Ascending aorta (tissue), 2 donors: ENCODE measurements around the gene DHDDS. TPM values are rescaled to one million over a fixed set of nuclear protein-coding genes. Genes with fewer than 3 reads are reported as not detected.

Experiments used
- DNase-seq, 2 donors: peaks; one replicate each; pipeline ENCODE4 v3.0.0-alpha.2; 2019; ENCODE audit warnings: low spot score in 2 of 2
- H3K27ac ChIP-seq, 2 donors: fragments of 200-600 bp; sonication (generic); one replicate each; pipeline ENCODE4 v1.5.1; 2016 to 2017; ENCODE audit warnings: mild to moderate bottlenecking in 1 of 2
- H3K27me3 ChIP-seq: fragments of 200-600 bp; sonication (generic); one replicate; pipeline ENCODE4 v1.5.1; 2017
- H3K36me3 ChIP-seq, 2 donors: fragments of 200-600 bp; sonication (generic); one replicate each; pipeline ENCODE4 v1.5.1; 2016
- H3K4me1 ChIP-seq, 2 donors: fragments of 200-600 bp; sonication (generic); one replicate each; pipeline ENCODE4 v1.5.1; 2016 to 2017; ENCODE audit warnings: mild to moderate bottlenecking in 1 of 2
- H3K4me3 ChIP-seq, 2 donors: fragments of 200-600 bp; sonication (generic); one replicate each; pipeline ENCODE4 v1.5.1; 2016 to 2017; ENCODE audit warnings: mild to moderate bottlenecking in 1 of 2
- H3K9me3 ChIP-seq, 2 donors: fragments of 200-600 bp; sonication (generic); one replicate each; pipeline ENCODE4 v1.5.1; 2016
- intact Hi-C: fragments of 100-400 bp; cut with DNase I; formaldehyde crosslinking; loops from one replicate; pipeline ENCODE4 v1.15.1; 2023
- total RNA-seq: library from RNA; depleted of rRNA; stranded (reverse); fragments of >200 nt; gene quantifications from one replicate; pipeline ENCODE4 v1.1.0, GENCODE V29; 2016
- TF ChIP-seq, protein P1 (sequence below), 3 experiments: fragments of 200-600 bp in 2 of 3; fragments of 450-650 bp in 1 of 3; sonication (generic) in 2 of 3; IDR thresholded peaks; one replicate each; pipeline ENCODE4 v1.5.1; 2016 to 2019; ENCODE audit warnings: antibody characterized with exemption in 3 of 3, mild to moderate bottlenecking in 1 of 3, moderate library complexity in 1 of 3

The DHDDS gene
- total RNA-seq, 1 donor from 2014 or later, result 54.2 TPM

DNA sequence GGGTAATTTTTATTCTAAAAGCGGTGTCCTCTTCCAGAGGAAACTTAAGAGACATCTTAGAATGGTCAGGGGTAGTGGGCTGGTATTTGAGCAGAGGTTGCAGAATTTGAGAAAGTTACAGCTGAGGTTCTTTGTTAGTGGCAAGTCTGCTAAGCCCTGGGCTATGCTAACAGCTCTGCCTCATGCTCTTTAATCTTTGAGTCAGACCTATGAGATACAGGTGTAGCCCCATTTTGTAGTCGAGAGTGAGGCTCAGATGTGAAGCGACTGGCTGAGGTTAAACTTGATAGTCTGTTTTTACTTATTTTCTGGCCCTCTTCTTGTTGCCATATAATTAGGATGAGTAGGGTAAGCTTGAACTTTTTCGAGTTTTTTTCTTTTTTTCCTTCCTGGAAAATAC lies 44.8 kb downstream of the DHDDS start:
- peaks cover 25 to 61% of the 10 kb centered on the region in 2 donors for H3K36me3 ChIP-seq
- intact Hi-C loops, result no loop called here
- TF ChIP-seq, protein P1, sequence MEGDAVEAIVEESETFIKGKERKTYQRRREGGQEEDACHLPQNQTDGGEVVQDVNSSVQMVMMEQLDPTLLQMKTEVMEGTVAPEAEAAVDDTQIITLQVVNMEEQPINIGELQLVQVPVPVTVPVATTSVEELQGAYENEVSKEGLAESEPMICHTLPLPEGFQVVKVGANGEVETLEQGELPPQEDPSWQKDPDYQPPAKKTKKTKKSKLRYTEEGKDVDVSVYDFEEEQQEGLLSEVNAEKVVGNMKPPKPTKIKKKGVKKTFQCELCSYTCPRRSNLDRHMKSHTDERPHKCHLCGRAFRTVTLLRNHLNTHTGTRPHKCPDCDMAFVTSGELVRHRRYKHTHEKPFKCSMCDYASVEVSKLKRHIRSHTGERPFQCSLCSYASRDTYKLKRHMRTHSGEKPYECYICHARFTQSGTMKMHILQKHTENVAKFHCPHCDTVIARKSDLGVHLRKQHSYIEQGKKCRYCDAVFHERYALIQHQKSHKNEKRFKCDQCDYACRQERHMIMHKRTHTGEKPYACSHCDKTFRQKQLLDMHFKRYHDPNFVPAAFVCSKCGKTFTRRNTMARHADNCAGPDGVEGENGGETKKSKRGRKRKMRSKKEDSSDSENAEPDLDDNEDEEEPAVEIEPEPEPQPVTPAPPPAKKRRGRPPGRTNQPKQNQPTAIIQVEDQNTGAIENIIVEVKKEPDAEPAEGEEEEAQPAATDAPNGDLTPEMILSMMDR (IDR thresholded peaks at IDR 0.05), result no peak

DNA sequence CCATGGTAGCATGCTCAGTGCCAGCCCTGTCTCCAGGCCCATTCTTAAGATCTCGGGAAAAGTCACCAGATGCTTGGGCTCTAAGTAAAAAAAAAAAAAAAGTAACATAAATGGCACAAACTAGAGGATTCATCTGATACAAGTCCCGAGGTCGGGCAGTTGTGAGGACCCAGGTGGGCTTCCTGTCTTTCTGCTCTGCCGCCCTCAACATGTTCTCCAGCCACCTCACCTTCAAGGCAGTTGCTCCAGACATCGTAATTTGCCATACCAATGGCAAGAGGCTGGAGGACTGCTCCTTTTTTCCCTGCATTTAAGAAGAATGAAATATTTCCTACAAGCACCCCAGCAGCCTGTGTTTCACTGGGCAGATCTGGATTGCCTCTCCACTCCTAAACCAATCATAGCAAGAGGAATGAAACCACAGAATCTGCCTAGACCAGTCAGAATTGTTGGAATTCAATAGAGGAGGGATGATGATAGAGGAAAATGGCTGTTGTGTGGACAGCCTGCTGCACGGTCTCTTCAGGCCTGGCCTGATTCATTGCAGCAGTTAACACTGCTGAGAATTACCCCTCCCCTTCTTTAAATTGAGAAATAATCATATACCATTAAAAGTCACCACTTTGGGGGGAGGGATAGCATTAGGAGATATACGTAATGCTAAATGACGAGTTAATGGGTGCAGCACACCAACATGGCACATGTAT lies 45.5 kb downstream of the DHDDS start:
- H3K9me3 ChIP-seq, result no peaks in the 10 kb centered on the region
- TF ChIP-seq, protein P1 (IDR thresholded peaks at IDR 0.05), result no peak
- intact Hi-C loops, result no loop called here
- H3K27me3 ChIP-seq, result no peaks in the 10 kb centered on the region
- H3K4me1 ChIP-seq, result peaks cover 5 to 9% of the 10 kb centered on the region in 2 donors
- no peak overlapping the region for H3K27ac ChIP-seq
- no peak for DNase-seq
- H3K4me3 ChIP-seq, result no peak overlapping the region
- peaks cover 25 to 61% of the 10 kb centered on the region in 2 donors for H3K36me3 ChIP-seq

More for the DNA sequence above, 44.8 kb downstream of the DHDDS start:
- no peak overlapping the region for H3K27ac ChIP-seq
- no peak for DNase-seq
- H3K4me1 ChIP-seq, result peaks cover 5 to 9% of the 10 kb centered on the region in 2 donors
- H3K27me3 ChIP-seq, result no peaks in the 10 kb centered on the region
- H3K9me3 ChIP-seq, result no peaks in the 10 kb centered on the region
- no peak overlapping the region for H3K4me3 ChIP-seq

DNA sequence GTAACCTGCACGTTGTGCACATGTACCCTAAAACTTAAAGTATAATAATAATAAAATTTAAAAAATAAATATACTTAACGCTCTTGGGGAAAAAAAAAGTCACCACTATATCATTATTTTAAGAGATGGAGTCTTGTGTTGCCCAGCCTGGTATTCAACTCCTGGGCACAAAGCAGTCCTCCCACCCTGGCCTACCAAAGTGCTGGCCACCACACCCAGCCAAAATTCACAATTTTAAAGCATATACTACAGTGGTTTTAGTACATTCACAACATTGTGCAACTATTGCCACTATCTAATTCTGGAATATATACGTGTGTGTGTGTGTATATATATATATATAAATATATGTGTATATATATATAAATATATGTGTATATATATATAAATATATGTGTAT lies 46.0 kb downstream of the DHDDS start:
- intact Hi-C loops, result no loop called here
- peaks cover 5 to 9% of the 10 kb centered on the region in 2 donors for H3K4me1 ChIP-seq
- no peak overlapping the region for H3K4me3 ChIP-seq
- DNase-seq, result no peak
- H3K9me3 ChIP-seq, result no peaks in the 10 kb centered on the region
- H3K36me3 ChIP-seq, result peaks cover 25 to 61% of the 10 kb centered on the region in 2 donors
- TF ChIP-seq, protein P1 (IDR thresholded peaks at IDR 0.05), result no peak
- no peak overlapping the region for H3K27ac ChIP-seq
- no peaks in the 10 kb centered on the region for H3K27me3 ChIP-seq

DNA sequence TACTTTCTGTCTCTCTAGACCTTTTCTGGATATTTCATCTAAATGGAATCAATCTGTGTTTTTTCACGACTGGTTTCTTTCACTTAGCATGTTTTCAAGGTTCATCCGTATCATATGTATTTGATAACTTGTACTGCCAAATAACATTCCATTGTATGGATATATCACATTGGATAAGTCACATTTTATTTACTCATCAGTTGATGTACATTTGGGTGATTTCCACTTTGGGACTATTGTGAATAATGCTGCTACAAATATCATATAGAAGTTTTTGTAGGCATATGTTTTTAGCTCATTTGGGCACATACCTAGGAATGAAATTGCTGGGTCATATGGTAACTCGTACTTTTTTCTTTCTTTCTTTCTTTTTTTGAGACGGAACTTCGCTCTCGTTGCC lies 46.9 kb downstream of the DHDDS start:
- H3K9me3 ChIP-seq, result no peaks in the 10 kb centered on the region
- H3K36me3 ChIP-seq, result peaks cover 25 to 55% of the 10 kb centered on the region in 2 donors
- H3K4me3 ChIP-seq, result no peak overlapping the region
- DNase-seq, result no peak
- H3K27ac ChIP-seq, result no peak overlapping the region
- no peaks in the 10 kb centered on the region for H3K27me3 ChIP-seq
- peaks cover under 1 to 2% of the 10 kb centered on the region in 2 donors for H3K4me1 ChIP-seq
- intact Hi-C loops, result no loop called here
- TF ChIP-seq, protein P1 (IDR thresholded peaks at IDR 0.05), result no peak

DNA sequence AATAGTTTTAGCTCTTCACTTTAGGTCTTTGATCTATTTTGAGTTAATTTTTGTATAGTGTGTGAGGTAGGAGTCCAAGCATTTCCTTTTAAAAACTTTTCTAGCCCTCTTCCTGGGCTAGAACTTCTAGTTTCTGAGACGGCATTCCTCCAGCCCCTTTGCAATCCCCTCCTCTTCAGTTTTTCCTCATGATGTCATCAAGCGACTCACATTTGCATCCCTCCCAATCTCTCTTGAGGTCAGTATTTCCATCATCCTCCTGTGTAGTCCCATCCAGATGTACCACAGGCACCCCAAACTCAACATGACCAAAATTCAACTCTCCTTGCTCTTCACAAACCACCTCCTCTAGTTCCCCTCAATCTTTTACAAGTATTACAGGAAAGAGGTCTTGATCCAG lies 50.8 kb downstream of the DHDDS start:
- H3K9me3 ChIP-seq, result no peaks in the 10 kb centered on the region
- H3K4me3 ChIP-seq, result no peak overlapping the region
- no peaks in the 10 kb centered on the region for H3K27me3 ChIP-seq
- no peaks in the 10 kb centered on the region for H3K4me1 ChIP-seq
- TF ChIP-seq, protein P1 (IDR thresholded peaks at IDR 0.05), result no peak
- DNase-seq, result no peak
- intact Hi-C loops, result no loop called here
- no peak overlapping the region for H3K27ac ChIP-seq
- peaks cover 13 to 24% of the 10 kb centered on the region in 2 donors for H3K36me3 ChIP-seq
